Mononuclear cell (primary cell): ENCODE data around the gene MCF2L2. TPM values are rescaled to one million over a fixed set of nuclear protein-coding genes. Genes with fewer than 3 reads are reported as not detected.

ENCODE experiments used
- H3K27me3 ChIP-seq: 2 replicates; pipeline ENCODE4 v1.6.0; 2011; ENCODE audit warnings: low read length, control low read depth; ENCODE audit not compliant: insufficient read depth
- H3K4me1 ChIP-seq: 2 replicates; pipeline ENCODE4 v1.5.1; 2011; ENCODE audit warnings: mild to moderate bottlenecking, low read length, control low read depth; ENCODE audit not compliant: insufficient read depth
- H3K4me3 ChIP-seq: 2 replicates; pipeline ENCODE4 v1.5.1; 2011; ENCODE audit warnings: mild to moderate bottlenecking, low read length, moderate library complexity
- H3K9me3 ChIP-seq: 2 replicates; pipeline ENCODE4 v1.5.1; 2011; ENCODE audit warnings: low read depth, mild to moderate bottlenecking, control low read depth, low read length
- total RNA-seq: library from RNA; depleted of rRNA; stranded (reverse); fragments of >200 nt; gene quantifications from one replicate; pipeline ENCODE4 v1.2.3, GENCODE V29; 2012

MCF2L2 gene
- total RNA-seq, 1 donor: 2.9 TPM

DNA sequence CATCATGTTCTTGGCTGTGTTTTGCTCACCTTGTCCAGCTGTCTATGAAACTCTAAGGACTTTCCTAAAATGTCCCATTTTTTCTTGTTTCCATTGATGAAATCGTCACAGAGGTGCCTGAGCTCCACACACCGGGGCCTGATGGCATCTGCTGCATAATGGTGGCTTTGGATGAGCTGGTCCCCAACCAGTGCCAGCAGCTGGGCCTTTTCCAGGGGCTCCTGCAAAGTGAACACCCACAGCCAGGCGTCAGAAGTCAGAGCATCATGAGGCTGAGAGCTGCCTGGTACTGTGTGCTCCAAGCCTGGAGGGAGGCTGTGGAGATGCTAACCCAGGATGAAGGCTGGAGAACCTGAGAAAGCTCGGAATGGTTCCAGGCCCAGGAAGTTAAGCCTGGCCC is 128.4 kb downstream of the MCF2L2 start:
- no peaks in the 10 kb centered on the region for H3K27me3 ChIP-seq
- no peak overlapping the region for H3K4me3 ChIP-seq
- H3K9me3 ChIP-seq: no peaks in the 10 kb centered on the region
- peaks cover 38% of the 10 kb centered on the region for H3K4me1 ChIP-seq

DNA sequence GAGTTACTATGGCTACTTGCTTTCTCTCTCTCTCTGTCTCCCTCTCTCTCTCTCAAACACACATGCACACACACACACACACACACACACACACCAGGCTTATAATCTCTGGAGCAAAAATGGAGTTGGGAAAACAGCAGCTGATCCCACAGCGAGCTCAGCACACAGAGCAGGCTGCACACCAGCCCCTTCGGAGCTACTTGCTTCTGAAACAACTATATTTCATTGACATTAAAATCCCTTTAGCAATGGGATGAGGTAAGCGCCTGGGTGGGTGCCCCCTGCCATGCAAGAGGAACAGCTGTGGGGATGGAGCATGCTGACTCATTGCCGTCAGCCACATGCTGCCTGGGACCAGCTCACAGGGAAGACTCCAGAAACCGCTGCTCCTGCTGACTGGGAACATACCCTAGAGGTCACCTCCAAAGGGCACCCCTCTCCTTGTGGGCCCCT is 129.7 kb downstream of the MCF2L2 start:
- Histone ChIP-seq H3K27me3 (no peaks in the 10 kb centered on the region), H3K4me3 (no peak overlapping the region), H3K4me1 (peaks cover 38% of the 10 kb centered on the region), H3K9me3 (no peaks in the 10 kb centered on the region)

DNA sequence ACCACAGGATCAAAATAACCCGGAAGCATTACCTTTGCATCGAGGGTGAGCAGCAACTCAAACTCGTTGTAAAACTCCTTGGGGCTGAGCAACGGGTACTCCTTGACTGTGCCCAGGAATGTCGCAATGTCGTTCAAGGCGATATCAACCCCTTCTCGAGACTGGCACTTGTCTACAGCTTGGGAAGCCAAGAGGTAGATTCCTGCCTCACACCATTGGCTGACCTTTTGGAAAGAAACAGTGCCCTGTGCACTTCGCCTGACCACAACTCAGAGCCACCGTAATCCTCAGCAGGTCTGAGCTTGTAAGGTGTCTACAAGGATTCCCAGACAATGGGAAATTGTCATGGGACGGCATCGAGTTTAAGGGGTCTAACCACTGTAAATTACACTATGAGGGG is 131.5 kb downstream of the MCF2L2 start:
- no peaks in the 10 kb centered on the region for H3K9me3 ChIP-seq
- no peak overlapping the region for H3K4me3 ChIP-seq
- H3K4me1 ChIP-seq: peaks cover 32% of the 10 kb centered on the region
- H3K27me3 ChIP-seq: no peaks in the 10 kb centered on the region

DNA sequence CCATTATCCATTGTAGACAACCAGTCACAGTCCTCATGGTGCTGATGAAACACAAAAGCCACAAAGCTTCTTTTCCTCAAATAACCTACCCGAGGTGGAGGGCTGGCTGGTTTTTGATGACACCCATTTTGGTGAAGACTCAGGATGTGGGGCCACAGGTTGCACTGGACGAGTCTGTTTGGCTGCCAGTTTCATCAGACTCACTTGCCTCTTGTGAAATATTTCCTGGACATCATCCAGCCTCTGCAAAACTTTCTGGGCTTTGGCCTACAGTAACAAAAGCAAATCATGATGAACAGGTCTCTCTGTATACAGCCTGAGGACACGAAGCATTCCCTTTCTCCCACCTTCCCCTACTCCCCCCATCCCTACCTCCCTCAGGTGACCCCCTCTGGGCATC is 133.2 kb downstream of the MCF2L2 start:
- Histone ChIP-seq H3K9me3 (no peaks in the 10 kb centered on the region), H3K27me3 (no peaks in the 10 kb centered on the region), H3K4me1 (peaks cover 32% of the 10 kb centered on the region), H3K4me3 (no peak overlapping the region)

DNA sequence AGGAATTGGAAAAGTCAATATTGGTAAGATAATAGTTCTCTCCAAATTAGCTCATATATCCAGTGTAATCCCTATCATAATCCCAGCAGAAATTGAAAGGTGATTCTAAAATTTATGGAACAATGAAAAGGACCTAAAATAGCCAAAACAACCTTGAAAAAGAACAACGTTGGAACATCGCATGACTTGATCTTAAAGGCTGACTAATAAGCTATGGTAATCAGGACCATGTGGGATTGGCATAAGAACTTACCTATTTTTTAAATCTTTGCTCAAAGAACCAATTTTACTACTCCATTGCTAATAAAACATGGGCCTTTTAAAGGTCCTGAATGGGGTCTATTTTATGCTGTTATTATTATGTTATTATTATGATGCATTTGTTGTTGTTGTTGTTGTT is 134.5 kb downstream of the MCF2L2 start:
- no peak overlapping the region for H3K4me3 ChIP-seq
- H3K27me3 ChIP-seq: no peaks in the 10 kb centered on the region
- H3K4me1 ChIP-seq: peaks cover 28% of the 10 kb centered on the region
- no peaks in the 10 kb centered on the region for H3K9me3 ChIP-seq

DNA sequence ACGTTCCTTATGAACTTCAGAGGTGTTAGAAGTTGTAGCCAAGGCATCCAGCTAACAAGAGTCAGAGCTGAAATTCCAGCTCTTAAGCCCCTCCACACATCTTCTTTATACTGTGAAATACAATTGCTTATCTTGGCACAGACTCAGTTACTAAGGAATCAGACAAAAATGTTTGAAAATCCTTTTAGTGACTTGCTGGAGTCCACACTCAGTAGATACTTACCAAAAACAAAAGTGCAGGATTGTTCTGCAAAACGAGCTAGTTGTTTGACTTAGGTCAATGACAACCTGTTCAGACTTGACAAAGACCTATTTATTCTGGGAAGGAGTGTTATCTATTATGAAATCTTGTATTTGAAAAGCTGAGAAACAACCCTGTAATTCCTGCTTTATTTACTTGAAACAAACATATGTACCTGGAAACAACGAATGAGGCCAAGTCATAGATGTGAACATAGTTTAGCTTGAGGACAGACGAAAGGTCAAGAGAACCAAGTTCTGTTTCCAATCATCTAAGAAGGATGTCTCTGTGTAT is 136.9 kb downstream of the MCF2L2 start:
- no peaks in the 10 kb centered on the region for H3K27me3 ChIP-seq
- no peak overlapping the region for H3K4me3 ChIP-seq
- H3K9me3 ChIP-seq: no peaks in the 10 kb centered on the region
- H3K4me1 ChIP-seq: peaks cover 24% of the 10 kb centered on the region

DNA sequence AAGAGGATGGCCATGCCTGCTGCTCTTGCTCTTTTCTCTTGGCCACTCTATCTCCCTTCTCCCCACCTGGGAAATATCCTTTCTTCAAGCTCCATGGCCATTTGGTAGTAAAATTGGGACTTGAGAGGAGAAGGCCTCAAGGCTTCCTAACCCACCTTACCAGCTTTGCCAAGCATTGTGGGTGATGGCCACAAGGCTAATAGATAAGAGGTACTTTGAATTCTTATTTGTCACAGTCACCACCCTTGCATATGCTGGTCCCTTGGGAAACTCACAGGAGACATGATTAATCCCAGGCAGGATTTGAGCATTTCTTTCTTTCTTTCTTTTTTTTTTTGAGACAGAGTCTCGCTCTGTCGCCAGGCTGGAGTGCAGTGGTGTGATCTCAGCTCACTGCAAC is 138.2 kb downstream of the MCF2L2 start:
- H3K4me3 ChIP-seq: no peak overlapping the region
- H3K9me3 ChIP-seq: no peaks in the 10 kb centered on the region
- peaks cover 24% of the 10 kb centered on the region for H3K4me1 ChIP-seq

DNA sequence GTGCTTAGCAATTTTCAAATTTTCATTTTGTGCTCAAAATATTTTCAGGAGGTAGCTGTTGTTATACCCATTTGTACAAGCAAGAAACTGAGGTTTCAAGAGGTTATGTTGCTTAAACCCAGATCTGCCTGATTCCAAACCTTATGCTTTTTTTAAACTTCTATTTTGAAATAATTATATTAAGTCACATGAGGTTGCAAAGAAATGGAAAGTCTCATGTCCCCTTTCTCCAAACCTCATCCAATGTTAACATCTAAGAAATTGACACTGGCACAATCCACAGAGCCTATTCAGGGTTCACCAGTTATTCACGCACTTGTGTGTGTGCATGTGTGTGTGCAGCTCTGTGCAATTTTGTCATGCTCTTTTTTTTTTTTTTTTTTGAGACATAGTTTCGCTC is 140.3 kb downstream of the MCF2L2 start:
- no peaks in the 10 kb centered on the region for H3K9me3 ChIP-seq
- no peak overlapping the region for H3K4me3 ChIP-seq
- no peaks in the 10 kb centered on the region for H3K27me3 ChIP-seq
- H3K4me1 ChIP-seq: peaks cover 22% of the 10 kb centered on the region

More for the DNA sequence above, 138.2 kb downstream of the MCF2L2 start:
- no peaks in the 10 kb centered on the region for H3K27me3 ChIP-seq

DNA sequence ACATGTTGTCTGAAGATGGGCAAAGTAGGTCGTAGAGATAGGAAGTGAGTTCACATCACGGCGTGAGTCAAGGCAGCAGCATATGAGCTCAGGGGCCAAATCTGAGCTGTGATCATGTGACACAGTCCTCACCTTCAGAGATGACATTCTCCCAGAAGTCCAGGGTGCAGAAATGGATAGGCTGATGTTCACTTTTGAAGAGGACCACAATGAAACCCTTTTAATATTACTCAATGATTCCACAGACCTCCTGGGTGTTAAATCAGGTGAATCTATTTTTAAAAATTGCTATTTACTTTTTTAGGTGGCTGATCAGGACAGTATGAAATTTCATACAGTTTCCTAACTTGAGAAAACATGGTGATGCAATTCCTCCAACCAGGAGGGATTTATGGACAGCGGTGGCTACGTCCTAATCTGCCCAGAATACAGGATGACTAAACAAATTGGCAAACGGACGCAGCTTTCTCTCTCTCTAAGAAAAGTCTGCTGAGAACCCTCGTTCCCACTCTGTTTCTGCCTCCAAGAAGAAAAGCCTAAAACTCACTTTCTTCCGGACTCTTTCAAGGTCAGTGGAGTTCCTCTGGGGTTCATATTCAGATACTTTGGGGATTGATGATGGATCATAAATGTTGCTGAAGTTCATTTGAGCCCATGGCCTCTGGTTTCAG is 141.0 kb downstream of the MCF2L2 start:
- Histone ChIP-seq H3K9me3 (no peaks in the 10 kb centered on the region), H3K4me3 (no peak overlapping the region), H3K27me3 (no peaks in the 10 kb centered on the region), H3K4me1 (peaks cover 22% of the 10 kb centered on the region)

DNA sequence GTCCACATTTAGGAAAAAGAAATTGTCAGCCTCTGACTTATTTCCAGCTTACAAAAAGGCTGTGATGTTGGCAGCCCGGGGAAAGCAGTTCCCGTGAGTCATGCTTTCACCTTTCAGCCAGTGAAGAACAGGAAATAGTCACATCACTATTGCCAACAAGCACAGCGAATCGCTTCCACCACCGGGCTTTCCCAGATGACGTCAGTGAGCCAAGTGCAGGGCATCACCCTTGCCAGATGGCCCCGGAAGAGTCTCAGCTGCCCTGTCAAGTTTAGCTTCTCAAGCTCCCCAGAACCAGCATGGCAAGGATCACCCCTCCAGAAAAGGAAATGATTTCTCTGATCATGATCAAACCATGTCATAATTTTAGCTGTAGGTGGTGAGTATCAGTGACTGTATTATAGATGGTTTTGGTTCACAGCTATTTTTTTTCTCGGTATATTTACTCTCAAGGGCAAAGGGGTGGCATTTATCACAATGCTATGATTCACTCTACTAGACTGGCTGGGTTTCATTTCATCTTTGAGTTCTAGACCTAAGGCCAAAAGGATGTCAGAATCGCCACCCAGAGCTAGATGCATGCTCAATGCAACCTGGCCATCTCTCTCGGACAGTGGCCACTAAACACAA is 142.5 kb downstream of the MCF2L2 start:
- H3K27me3 ChIP-seq: no peaks in the 10 kb centered on the region
- H3K4me1 ChIP-seq: peaks cover 22% of the 10 kb centered on the region
- H3K9me3 ChIP-seq: no peaks in the 10 kb centered on the region
- no peak overlapping the region for H3K4me3 ChIP-seq

DNA sequence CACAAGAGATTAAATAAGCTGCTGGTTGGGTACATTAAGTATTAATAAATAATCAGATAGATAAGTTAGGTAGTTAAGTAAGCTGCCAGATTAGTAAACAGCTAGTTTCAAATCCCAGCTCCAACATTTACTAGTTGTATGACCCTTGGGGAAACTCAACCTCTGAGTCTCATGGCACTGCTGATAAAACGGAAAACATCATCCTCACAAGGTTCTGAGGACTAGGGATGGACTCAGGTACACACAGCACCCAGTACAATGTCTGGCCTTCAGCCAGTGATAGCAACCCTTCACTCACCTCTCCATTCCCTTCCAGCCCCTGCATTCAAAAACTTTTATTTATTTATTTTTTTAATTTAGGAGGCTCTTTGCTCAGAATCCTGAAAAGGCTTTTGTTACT is 143.1 kb downstream of the MCF2L2 start:
- H3K4me1 ChIP-seq: peaks cover 22% of the 10 kb centered on the region
- H3K9me3 ChIP-seq: no peaks in the 10 kb centered on the region
- H3K27me3 ChIP-seq: no peaks in the 10 kb centered on the region
- no peak overlapping the region for H3K4me3 ChIP-seq

DNA sequence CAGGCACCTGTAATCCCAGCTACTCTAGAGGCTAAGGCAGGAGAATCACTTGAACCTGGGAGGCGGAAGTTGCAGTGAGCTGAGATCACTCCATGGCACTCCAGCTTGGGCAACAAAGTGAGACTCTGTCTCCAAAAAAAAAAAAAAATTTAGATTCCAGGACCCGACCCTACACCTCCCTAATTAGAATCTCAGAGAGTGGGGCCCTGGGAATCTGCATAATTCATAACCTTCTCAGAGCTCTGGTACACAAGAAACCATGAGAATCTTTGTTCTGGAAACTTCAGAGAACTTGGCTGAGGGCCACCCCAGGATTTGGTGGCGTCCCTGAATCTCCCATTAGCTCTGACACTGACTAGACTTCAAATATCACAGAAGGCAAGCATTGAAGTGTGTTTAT is 143.8 kb downstream of the MCF2L2 start:
- H3K4me3 ChIP-seq: no peak overlapping the region
- H3K4me1 ChIP-seq: peaks cover 22% of the 10 kb centered on the region
- no peaks in the 10 kb centered on the region for H3K27me3 ChIP-seq
- H3K9me3 ChIP-seq: no peaks in the 10 kb centered on the region

DNA sequence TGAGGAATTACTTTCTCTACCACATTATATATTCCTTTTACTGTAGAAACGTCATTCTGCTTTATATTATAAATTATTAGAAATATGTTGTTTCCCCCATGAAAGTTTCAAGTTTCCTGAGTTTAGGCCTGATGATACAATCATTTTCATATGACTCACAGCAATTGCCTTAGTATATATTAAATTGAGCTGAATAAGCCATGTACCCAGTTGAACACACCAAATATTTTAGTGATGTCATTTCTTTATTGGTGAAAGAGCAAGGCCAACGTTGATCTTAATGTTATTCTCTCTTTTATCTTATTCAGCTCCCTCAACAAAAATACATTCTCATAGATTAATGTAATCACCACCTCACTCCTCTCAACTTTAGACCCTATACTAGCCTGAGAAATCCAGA is 144.5 kb downstream of the MCF2L2 start:
- peaks cover 22% of the 10 kb centered on the region for H3K4me1 ChIP-seq
- H3K4me3 ChIP-seq: no peak overlapping the region
- H3K27me3 ChIP-seq: no peaks in the 10 kb centered on the region
- H3K9me3 ChIP-seq: no peaks in the 10 kb centered on the region

DNA sequence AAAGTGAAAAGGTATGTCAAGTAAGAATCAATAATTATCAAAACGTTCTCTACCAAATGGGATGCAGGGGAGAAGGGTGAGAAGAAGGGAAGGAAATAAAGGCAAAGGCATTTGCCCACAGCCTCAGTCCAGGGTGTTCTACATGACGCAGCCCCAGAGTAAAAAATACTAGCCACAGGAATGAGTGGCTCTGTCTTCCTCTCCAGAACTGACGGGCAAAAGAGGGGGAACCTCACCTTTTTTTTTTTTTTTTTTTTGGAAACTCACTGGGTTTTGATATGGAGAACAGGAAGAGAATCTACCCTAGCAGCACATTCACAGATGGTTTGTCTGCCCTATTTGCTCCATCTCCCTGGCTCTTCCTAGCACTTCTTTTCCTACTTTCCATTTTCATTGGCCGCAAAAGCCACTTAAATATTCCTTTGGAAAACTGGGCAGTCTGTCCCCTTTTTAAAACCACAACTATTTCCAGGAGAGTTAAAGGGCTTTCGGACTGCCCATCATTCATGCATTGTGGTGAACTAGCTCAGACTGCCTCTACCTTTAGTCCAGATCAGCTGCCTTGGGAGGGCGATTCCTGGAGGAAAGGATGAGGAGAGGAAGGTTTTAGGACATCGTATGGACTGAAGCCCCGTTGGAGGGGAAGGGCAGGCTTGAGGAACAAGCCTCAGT is 147.2 kb downstream of the MCF2L2 start:
- H3K27me3 ChIP-seq: no peaks in the 10 kb centered on the region
- peaks cover 14% of the 10 kb centered on the region for H3K4me1 ChIP-seq
- H3K4me3 ChIP-seq: no peak overlapping the region
- no peaks in the 10 kb centered on the region for H3K9me3 ChIP-seq

DNA sequence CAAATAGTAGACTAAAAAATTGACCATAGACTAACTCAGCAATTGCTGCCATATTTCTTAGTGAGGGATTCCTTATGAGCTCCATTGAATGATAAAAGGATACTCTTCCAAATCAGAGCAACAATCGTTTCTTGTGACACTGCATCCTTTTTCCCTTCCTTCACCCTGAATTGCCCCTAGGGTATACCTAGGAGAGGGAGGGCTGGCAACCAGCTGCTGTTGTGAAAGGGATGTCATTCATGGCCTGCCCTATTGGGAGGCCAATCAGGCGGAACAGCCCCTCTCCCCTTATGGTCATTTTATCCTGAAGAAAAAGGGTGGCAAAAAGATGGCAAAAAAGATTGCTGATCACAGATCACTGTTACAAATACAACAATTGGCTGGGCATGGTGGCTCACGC is 149.0 kb downstream of the MCF2L2 start:
- Histone ChIP-seq H3K27me3 (no peaks in the 10 kb centered on the region), H3K4me1 (peaks cover 13% of the 10 kb centered on the region), H3K4me3 (no peak overlapping the region), H3K9me3 (no peaks in the 10 kb centered on the region)
